ENCODE results near the gene BICC1. TPM values are rescaled to one million over a fixed set of nuclear protein-coding genes. Genes with fewer than 3 reads are reported as not detected.

The BICC1 gene
- total and polyA plus RNA-seq, 8 donors = 0.29 to 25.0 (median 4.5) TPM

DNA sequence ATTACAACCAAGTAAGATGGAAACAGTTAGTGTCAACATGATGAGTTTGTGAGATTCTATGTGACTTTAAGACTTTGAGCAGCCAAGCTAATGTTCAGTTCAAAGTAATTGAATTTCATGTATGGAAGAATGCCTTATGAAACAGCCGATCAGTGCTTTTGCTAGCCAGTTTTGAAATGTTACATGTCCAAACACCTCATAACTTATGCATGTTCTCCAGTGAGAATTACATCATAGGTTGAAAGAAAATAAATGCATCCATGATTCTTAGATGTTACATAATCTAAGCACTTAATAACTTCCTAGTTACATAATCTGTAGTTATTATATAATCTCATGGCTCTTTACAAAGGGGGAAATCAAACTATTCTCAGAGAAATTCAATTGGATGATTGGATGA is 211.3 kb downstream of the BICC1 start:
- H3K9me3 ChIP-seq = no peaks in the 10 kb centered on the region
- WGBS, 5 donors = 71 to 94% (median 75%) methylated on average over 1 of the region's 1 CpG
- intact Hi-C loops (cut with DNase I; ENCODE audit: low total_unique reads) = no loop called here
- no peak overlapping the region for H3K27ac ChIP-seq
- H3K4me3 ChIP-seq = no peak overlapping the region
- H3K4me1 ChIP-seq = no peaks in the 10 kb centered on the region
- no peaks in the 10 kb centered on the region for H3K36me3 ChIP-seq
- TF ChIP-seq EP300 (IDR thresholded peaks at IDR 0.05) (no peak), POLR2A (IDR thresholded peaks at IDR 0.05) (no peak), POLR2AphosphoS5 (IDR thresholded peaks at IDR 0.05) (no peak)
- TF ChIP-seq, protein P1, sequence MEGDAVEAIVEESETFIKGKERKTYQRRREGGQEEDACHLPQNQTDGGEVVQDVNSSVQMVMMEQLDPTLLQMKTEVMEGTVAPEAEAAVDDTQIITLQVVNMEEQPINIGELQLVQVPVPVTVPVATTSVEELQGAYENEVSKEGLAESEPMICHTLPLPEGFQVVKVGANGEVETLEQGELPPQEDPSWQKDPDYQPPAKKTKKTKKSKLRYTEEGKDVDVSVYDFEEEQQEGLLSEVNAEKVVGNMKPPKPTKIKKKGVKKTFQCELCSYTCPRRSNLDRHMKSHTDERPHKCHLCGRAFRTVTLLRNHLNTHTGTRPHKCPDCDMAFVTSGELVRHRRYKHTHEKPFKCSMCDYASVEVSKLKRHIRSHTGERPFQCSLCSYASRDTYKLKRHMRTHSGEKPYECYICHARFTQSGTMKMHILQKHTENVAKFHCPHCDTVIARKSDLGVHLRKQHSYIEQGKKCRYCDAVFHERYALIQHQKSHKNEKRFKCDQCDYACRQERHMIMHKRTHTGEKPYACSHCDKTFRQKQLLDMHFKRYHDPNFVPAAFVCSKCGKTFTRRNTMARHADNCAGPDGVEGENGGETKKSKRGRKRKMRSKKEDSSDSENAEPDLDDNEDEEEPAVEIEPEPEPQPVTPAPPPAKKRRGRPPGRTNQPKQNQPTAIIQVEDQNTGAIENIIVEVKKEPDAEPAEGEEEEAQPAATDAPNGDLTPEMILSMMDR (IDR thresholded peaks at IDR 0.05) = no peak
- DNase-seq = peak in 1 of 2 donors; percentile 40
- H3K27me3 ChIP-seq = no peaks in the 10 kb centered on the region

DNA sequence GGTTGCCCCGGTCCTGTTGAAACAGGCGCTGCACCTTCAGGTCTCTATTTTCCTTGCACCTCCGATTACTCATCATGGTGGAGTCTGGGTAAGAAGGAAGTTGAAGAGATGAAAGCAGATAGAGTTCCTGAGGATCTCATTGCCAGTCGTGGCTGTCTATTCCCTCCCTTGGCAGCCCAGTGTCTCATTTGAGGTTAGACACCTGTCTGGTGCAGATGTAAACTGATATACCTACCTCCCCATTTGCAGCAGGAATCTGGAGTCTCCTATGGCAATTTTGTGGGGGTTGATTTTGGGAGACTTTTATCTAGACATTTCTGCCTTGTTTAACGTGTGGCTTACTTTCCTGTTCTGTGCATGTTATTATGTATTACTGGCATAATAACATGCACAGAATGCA is 212.1 kb downstream of the BICC1 start:
- Histone ChIP-seq H3K9me3 (peaks cover 0 to 2% (median 0%) of the 10 kb centered on the region in 4 donors), H3K4me3 (no peak overlapping the region), H3K4me1 (no peaks in the 10 kb centered on the region), H3K36me3 (no peaks in the 10 kb centered on the region), H3K27ac (no peak overlapping the region), H3K27me3 (no peaks in the 10 kb centered on the region)
- intact Hi-C loops (cut with DNase I; ENCODE audit: low total_unique reads) = no loop called here
- no peak for DNase-seq
- WGBS, 5 donors = 81 to 90% (median 85%) methylated on average over 5 of the region's 5 CpGs
- TF ChIP-seq POLR2AphosphoS5 (IDR thresholded peaks at IDR 0.05) (no peak), POLR2A (IDR thresholded peaks at IDR 0.05) (no peak), EP300 (IDR thresholded peaks at IDR 0.05) (no peak)
- TF ChIP-seq, protein P1 (IDR thresholded peaks at IDR 0.05) = no peak

DNA sequence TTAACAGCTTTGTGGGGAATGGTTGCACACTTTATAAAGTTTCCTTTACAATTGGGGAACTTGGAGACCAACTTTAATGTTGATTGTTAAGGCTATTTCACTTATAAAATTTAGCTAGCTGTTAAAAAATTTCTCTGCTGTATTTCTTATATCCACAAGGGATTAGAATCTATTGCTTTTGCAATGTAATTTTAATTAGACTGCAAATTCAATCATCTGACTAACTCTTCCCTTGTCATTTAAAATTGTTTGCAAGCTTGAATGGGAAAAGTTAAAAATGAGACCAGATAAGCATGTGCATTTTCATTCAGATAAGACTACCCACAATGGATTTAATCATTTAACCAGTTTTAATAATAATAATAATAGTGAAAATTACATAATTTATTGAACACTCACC is 213.2 kb downstream of the BICC1 start:
- no peak for DNase-seq
- no peaks in the 10 kb centered on the region for H3K36me3 ChIP-seq
- TF ChIP-seq POLR2AphosphoS5 (IDR thresholded peaks at IDR 0.05) (no peak), EP300 (IDR thresholded peaks at IDR 0.05) (no peak), POLR2A (IDR thresholded peaks at IDR 0.05) (no peak)
- TF ChIP-seq, protein P1 (IDR thresholded peaks at IDR 0.05) = no peak
- H3K9me3 ChIP-seq = peaks cover 0 to 13% (median 6%) of the 10 kb centered on the region in 4 donors
- no peak overlapping the region for H3K27ac ChIP-seq
- no peaks in the 10 kb centered on the region for H3K4me1 ChIP-seq
- intact Hi-C loops (cut with DNase I; ENCODE audit: low total_unique reads) = no loop called here
- no peaks in the 10 kb centered on the region for H3K27me3 ChIP-seq
- no peak overlapping the region for H3K4me3 ChIP-seq

DNA sequence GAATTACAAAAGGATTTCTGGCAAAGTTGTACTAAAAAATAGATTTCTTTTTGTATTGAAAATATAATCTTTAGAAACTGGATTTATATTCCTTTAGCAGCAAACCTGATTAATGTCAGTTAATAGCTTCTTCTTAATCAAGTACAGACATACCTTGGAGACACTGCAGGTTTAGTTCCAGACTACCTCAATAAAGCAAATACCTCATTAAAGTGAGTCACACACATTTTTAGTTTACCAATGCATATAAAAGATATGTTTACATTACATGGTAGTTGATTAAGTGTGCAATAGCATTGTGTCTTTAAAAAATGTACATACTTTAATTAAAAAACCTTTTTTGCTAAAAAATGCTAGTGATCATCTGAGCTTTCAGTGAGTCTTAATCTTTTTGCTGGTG is 215.0 kb downstream of the BICC1 start:
- DNase-seq = no peak
- TF ChIP-seq, protein P1 (IDR thresholded peaks at IDR 0.05) = no peak
- TF ChIP-seq EP300 (IDR thresholded peaks at IDR 0.05) (no peak), POLR2A (IDR thresholded peaks at IDR 0.05) (no peak), POLR2AphosphoS5 (IDR thresholded peaks at IDR 0.05) (no peak)
- Histone ChIP-seq H3K9me3 (peaks cover 0 to 20% (median 12%) of the 10 kb centered on the region in 4 donors), H3K27me3 (no peaks in the 10 kb centered on the region), H3K4me3 (no peak overlapping the region), H3K36me3 (no peaks in the 10 kb centered on the region), H3K27ac (no peak overlapping the region), H3K4me1 (no peaks in the 10 kb centered on the region)
- intact Hi-C loops (cut with DNase I; ENCODE audit: low total_unique reads) = no loop called here
